Keratinocyte (primary cell): ENCODE data around the gene ALB.

ENCODE experiments used
- CTCF ChIP-seq, 3 experiments: IDR thresholded peaks in 1 of 3; conservative IDR thresholded peaks in 1 of 3; optimal IDR thresholded peaks in 1 of 3; 2 replicates in 2 of 3; 3 replicates in 1 of 3; pipeline versions ENCODE3 to v1.5.1; 2011; ENCODE audit warnings: low read length in 3 of 3, mild to moderate bottlenecking in 3 of 3, moderate library complexity in 2 of 3, control low read depth in 1 of 3, inconsistent platforms in 1 of 3; ENCODE audit not compliant: insufficient read depth in 2 of 3; ENCODE audit errors: extremely low read depth in 1 of 3
- EZH2 ChIP-seq: IDR thresholded peaks from one replicate; pipeline ENCODE4 v1.6.1; 2012; ENCODE audit warnings: inconsistent platforms, mild to moderate bottlenecking, low read length, moderate library complexity

GRCh38 chr4:73435984-73436383, 31.9 kb downstream of the ALB start, which contains the start of gene AFP:
- no peak for TF ChIP-seq CTCF (optimal IDR thresholded peaks at IDR 0.05 in 1 of 3, IDR thresholded peaks at IDR 0.05 in 1 of 3, conservative IDR thresholded peaks at IDR 0.05 in 1 of 3; ENCODE audit: extremely low read depth in 1 of 3, insufficient read depth in 2 of 3, low read length in 3 of 3)
- no peak for TF ChIP-seq EZH2
